ENCODE data around the gene NEUROD2.
"Not testable (repeated sequence)": the region's sequence is repeated elsewhere in the genome, so short reads cannot be mapped to it uniquely, and the experiment has no call there.

The NEUROD2 gene

DNA sequence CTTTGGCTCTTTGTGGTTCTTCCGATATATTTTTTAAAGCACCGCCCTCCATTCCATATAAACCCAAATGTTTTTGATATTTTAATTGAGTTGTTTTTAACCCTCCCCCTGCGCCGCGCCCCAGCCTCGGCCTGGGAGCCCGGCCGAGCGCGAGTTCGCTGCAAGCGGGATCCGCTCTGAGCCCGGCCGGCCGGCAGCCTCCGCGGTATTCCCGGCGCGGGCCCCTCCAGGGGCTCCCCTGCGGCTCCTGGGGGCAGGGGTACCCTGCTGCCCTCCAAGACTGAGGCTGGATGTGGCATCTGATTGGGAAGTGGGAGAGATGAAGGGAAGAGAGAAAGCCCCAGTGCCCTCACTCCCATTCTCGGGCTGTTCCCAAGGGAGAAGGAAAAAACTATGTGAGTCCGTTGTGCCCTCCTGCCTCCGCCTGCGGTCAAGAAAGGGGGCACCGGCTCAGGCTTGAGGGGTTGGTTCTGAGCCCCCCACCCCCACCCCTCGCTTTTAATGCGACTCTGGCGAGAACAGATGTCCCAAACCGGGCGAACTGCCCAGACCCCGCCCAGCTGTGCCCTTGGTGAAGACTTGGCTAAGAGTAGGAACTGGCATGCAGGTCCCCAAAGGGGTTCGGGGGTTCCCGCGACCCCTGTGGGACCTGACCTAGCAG, 8.6 kb downstream of the NEUROD2 start:
- no peak for TF ChIP-seq POLR2AphosphoS5 (IDR thresholded peaks at IDR 0.05; ENCODE audit: low read depth, low read length)
- no peak for TF ChIP-seq POLR2A (IDR thresholded peaks at IDR 0.05; ENCODE audit: low read depth, low read length)
- no peak for TF ChIP-seq TAF1 (IDR thresholded peaks at IDR 0.05; ENCODE audit: borderline replicate concordance, low read depth, low read length)
- FAIRE-seq = no peak

DNA sequence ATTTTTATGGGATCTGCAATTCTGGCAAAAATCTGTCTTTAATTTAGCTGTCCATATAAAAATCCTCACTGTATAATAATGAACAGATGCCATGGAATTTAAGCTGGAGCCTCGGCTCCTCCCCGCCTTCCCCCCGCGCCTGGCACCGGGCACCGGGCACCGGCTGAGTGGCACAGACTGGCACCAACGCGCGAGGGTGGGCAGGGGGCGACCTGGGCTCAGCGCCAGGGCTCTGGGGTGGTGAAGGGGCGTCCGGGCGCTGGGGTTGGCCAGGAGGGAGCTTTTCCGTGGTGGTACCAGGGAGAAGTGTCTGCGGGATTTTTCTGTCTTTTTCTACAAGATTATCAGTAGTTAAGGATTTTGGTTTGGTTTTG, 9.1 kb downstream of the NEUROD2 start:
- no peak for TF ChIP-seq POLR2AphosphoS5 (IDR thresholded peaks at IDR 0.05; ENCODE audit: low read depth, low read length)
- no peak for TF ChIP-seq TAF1 (IDR thresholded peaks at IDR 0.05; ENCODE audit: borderline replicate concordance, low read depth, low read length)
- no peak for TF ChIP-seq POLR2A (IDR thresholded peaks at IDR 0.05; ENCODE audit: low read depth, low read length)
- no peak for FAIRE-seq

More for the DNA sequence above, 8.6 kb downstream of the NEUROD2 start:
- DNase-seq (ENCODE audit: insufficient read length) = no peak

DNA sequence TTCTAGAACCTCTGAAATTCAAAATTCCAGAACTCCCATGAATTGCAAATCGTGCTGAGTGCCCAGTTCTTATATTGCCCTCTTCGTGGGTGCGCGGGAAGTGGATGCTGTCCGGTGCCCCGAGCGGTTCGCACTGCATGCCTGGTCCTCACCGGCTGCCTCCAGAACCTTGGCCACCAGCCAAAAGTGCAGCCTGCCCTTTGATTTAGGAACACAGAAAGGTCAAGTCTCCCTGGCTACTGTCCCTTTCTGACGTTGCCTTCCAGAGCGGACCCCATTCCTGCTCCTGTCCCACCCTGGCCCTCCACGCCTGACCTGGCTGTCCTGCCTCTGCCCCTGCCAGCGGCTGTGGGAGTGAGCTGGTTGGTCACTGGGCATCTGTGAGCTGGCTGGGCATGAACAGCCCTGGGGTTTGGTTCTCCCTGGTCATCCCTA, 9.7 kb downstream of the NEUROD2 start:
- no peak for FAIRE-seq
- DNase-seq (ENCODE audit: insufficient read length) = no peak
- TF ChIP-seq POLR2A (IDR thresholded peaks at IDR 0.05; ENCODE audit: low read depth, low read length) (no peak), TAF1 (IDR thresholded peaks at IDR 0.05; ENCODE audit: borderline replicate concordance, low read depth, low read length) (no peak), POLR2AphosphoS5 (IDR thresholded peaks at IDR 0.05; ENCODE audit: low read depth, low read length) (no peak)

More for the DNA sequence above, 9.1 kb downstream of the NEUROD2 start:
- no peak for DNase-seq (ENCODE audit: insufficient read length)

DNA sequence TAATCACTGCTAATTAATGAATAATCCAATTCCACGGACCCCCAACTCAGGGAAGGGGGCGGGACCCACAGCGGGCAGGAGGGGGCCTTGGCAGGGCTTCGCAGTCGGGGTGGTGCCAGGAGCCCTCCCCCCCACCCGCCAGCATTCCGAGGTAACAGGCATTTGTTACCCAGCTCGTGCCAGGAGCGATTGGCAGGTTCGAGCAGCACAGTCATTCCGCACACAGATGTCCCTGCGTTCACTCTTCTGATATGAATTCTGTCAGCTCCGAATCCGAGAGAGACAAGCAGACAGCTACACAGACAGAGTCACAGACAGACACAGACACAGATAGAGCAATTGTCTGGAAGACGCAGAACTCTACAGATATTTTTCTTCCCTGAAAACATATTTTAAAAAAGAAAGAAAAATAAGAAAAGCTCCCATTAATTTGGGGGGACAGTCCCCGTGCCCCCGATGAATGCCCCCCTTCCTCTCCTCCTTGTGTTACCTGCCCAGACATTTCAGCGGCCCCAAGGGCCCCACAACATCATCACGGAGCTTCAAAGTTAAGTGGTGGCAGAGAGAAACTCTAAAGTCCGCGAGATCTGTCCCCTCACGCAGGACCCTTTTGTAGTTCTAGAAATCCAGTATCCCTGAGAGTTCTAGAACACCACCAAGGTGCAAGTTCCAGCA, 10.2 kb downstream of the NEUROD2 start:
- TF ChIP-seq POLR2AphosphoS5 (IDR thresholded peaks at IDR 0.05; ENCODE audit: low read depth, low read length) (no peak), TAF1 (IDR thresholded peaks at IDR 0.05; ENCODE audit: borderline replicate concordance, low read depth, low read length) (no peak), POLR2A (IDR thresholded peaks at IDR 0.05; ENCODE audit: low read depth, low read length) (no peak)
- no peak for DNase-seq (ENCODE audit: insufficient read length)
- FAIRE-seq = no peak

DNA sequence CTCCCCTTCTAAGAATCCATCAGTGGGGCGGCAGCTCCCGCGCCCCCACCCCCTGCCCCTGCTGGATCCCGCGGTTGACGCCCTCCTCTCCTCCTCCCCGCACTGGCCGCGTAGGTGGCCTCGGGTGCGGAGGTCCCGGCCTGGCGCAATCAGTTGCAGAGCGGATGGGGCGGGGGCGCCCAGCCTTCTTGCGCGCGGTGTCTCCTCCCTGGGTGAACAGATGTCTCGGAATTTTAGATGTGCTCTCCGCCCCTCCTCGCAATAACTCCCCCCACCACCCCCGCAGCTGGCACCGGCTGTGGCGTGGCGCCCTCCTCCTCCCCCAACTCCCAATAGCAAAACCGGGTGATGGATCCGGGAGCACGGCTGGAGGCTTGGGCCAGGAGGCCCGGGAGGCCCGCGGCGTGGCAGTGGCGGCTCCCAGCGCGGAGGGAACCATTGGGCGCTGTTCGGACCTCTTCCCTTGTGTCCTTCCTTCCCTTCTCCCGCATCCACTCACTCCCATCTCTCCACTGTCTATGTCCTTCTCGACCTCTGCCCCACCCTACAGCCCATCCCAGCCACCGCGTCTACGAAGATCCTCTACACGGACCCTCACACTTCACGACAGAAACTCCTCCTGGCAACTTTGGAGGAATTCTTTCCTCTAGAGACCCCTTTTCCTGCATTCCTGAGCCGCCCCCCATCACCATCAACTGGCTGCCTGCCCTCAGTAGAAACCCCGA, 11.0 kb downstream of the NEUROD2 start:
- no peak for DNase-seq (ENCODE audit: insufficient read length)
- no peak for FAIRE-seq
- TF ChIP-seq POLR2AphosphoS5 (IDR thresholded peaks at IDR 0.05; ENCODE audit: low read depth, low read length) (no peak), TAF1 (IDR thresholded peaks at IDR 0.05; ENCODE audit: borderline replicate concordance, low read depth, low read length) (no peak), POLR2A (IDR thresholded peaks at IDR 0.05; ENCODE audit: low read depth, low read length) (no peak)

DNA sequence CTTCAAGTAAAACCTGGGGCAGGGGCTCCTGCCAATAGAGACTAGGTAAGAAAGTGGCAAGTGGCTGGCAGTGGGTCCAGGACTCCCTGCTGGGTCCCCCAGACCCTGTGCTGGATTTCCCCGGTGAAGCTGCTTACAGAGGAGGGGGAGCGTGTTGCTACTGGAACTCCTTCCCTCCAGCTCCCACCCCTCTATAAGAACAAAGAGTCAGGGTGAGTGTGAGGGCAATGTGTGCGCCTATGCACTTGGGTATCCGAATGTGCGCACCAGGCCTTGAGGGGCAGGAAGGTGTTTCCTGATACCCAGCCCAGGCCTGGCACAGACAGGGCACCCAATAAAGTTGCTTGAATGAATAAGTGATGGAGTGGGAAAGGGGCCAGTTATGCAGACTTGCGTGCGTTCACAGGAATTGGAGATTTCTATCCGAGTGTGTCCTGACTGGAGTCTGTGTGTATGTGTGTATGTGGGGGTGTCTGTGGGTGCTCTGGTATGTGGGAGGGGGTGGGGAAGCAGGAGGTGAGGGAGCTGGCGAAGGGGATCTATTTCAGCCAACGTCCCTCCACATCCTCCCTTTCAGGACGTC, 11.7 kb downstream of the NEUROD2 start:
- FAIRE-seq = no peak
- no peak for DNase-seq (ENCODE audit: insufficient read length)
- TF ChIP-seq POLR2A (IDR thresholded peaks at IDR 0.05; ENCODE audit: low read depth, low read length) = no peak
- no peak for TF ChIP-seq POLR2AphosphoS5 (IDR thresholded peaks at IDR 0.05; ENCODE audit: low read depth, low read length)
- no peak for TF ChIP-seq TAF1 (IDR thresholded peaks at IDR 0.05; ENCODE audit: borderline replicate concordance, low read depth, low read length)

DNA sequence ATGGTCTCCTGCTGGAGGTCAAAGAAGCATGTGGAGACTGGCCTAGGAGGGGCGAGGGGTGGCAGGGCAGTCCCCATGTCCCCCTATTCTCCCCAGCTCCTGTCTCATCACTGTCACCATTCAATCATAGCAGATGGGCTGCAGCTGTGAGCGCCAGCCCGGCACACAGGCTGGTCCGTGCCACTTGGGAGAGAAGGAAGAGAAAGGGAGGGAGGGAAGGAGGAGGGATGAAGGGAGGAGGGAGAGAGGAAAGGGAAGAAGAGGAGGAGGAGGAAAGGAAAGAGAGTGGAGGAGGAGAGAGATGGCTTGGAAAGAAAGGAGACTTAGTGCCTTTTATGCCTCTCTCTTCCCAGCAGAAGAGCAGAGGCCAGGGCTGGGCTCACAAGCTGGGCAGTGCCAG, 12.4 kb downstream of the NEUROD2 start:
- FAIRE-seq = no peak
- TF ChIP-seq TAF1 (IDR thresholded peaks at IDR 0.05; ENCODE audit: borderline replicate concordance, low read depth, low read length) (no peak), POLR2AphosphoS5 (IDR thresholded peaks at IDR 0.05; ENCODE audit: low read depth, low read length) (no peak), POLR2A (IDR thresholded peaks at IDR 0.05; ENCODE audit: low read depth, low read length) (no peak)
- DNase-seq (ENCODE audit: insufficient read length) = no peak

DNA sequence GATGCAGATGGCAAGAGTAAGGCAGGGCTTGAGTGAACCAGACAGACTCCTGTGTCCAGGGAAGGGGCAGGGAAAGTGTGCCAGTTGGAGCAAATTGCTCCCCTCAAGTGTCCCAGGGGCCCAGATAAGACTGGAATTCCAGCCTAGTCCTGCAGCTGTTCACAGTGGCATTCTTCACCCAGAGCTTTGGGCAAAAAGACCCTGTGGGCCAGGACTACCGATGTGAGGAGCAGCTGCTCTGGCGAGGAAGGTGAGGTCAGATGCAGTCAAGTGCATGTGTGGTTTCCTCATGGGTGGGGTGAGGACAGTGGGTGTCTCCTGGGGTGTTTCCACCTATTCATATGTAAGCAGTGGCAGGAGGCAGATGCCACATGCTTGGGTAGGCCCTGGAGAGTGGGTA, 14.3 kb downstream of the NEUROD2 start:
- FAIRE-seq = no peak
- no peak for DNase-seq (ENCODE audit: insufficient read length)
- TF ChIP-seq TAF1 (IDR thresholded peaks at IDR 0.05; ENCODE audit: borderline replicate concordance, low read depth, low read length) = no peak

DNA sequence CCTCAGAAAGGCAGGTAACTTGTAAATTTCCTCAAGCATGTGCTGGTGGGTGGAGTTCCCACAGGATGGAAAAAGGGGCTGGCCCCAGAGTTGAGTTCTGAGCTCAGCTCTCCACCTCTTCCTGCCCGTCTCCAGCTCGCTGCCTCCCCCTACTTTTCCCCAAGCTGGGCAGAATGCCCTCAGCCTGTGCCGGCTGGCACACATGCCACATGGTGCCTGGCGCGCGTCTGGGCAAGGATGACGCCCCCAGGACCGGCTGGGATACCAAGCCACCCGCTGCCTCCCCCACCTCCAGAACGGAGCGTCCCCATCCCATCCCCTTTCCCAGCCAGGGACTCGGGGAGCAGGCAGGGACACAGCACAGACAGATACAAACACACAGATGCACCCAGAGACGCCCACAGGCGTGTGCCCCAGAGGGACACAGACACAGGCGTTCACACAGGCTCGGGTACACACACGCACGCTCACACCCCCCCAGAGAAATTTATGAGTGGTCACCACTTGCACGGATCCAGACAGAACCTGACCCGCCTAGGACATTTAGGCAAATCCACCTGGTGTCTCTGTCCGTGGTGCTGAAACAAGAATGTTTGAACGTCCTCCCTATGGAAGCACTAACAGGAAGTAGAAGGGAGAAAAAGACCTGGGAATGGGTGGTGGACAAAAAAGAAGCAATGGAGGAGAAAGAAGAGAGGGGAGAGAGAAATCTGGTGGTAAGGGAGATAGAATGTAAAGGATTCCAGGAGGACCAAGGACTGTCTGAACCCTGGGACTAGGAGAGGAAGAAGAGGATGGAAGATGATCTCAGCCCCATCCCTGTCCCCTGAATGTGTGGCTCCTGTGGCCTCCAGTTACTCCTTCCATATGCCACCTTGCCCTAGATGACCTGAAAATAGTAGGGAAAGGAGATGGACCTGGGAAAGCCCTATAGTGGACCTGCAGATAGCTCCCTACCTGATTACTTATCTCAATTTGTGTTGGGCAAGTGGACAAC, 15.5 kb downstream of the NEUROD2 start:
- TF ChIP-seq TAF1 (IDR thresholded peaks at IDR 0.05; ENCODE audit: borderline replicate concordance, low read depth, low read length) (no peak), POLR2AphosphoS5 (IDR thresholded peaks at IDR 0.05; ENCODE audit: low read depth, low read length) (no peak), POLR2A (IDR thresholded peaks at IDR 0.05; ENCODE audit: low read depth, low read length) (no peak)
- DNase-seq (ENCODE audit: insufficient read length) = no peak
- FAIRE-seq = no peak

DNA sequence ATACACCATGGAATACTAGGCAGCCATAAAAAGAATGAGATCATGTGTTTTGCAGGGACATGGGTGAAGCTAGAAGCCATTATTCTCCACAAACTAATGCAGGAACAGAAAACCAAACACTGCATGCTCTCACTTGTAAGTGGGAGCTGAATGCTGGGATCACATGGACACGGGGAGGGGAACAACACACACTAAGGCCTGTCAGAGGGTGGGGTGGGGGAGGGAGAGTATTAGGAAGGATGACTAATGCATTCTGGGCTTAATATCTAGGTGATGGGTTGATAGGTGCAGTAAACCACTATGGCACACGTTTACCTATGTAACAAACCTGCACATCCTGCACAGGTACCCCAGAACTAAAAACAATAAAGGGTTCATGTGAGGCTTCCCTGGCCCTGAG, 17.5 kb downstream of the NEUROD2 start:
- FAIRE-seq; DNase-seq (ENCODE audit: insufficient read length): not testable (repeated sequence)

DNA sequence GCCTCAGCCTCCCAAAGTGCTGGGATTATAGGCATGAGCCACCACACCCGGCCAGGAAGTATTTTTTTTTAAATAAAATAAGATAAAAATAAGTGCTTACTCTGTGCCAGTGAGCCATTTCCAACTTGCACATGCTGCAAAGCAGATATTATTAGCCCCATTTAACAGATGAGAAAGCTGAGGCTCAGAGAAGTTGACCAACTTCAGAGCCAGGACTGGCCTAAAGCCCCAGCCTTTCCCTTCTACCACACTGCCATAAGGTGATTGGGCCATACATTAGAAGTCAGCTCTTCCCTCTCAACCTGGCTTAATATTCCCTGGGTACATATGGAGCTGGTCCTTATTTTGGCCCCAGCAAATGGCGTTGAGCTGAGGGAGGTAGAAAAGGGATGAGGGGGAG, 25.1 kb downstream of the NEUROD2 start:
- TF ChIP-seq TAF1 (IDR thresholded peaks at IDR 0.05; ENCODE audit: borderline replicate concordance, low read depth, low read length) (no peak), POLR2A (IDR thresholded peaks at IDR 0.05; ENCODE audit: low read depth, low read length) (no peak), POLR2AphosphoS5 (IDR thresholded peaks at IDR 0.05; ENCODE audit: low read depth, low read length) (no peak)
- DNase-seq (ENCODE audit: insufficient read length) (no peak), FAIRE-seq (no peak)

Measured in GM12892 (cell line).